ENCODE data around the gene SUPT3H.
A peak's percentile ranks its signal among the peaks of the same experiment; 100 is the strongest.
"Not testable (repeated sequence)": the region's sequence is repeated elsewhere in the genome, so short reads cannot be mapped to it uniquely, and the experiment has no call there.

The SUPT3H gene

DNA sequence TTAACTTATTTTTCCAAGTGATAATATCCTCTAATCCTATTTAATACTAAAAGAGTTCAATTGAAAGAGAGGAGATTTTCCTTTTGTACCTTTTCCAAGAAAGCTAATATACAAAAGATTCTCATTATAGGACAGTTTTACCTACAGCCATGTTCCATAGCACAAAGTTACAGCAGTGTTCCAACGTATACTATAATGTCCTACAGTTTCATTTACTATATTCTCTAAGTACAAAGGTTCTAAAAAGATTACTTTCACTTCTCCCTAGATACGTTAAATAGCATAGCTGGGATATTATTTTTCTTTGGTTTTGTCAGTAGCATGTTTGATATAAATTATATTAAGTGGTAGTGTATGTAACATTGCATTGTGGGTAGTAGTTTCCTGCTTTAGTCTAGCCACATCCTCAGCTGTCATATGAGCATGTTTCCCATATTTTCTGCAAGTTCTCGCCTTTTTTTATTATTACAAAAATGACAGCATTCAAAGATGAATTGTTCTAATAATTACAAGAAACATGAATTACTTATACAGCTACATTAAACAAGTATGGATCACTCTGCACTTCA, 54.0 kb downstream of the SUPT3H start:
- no peak for DNase-seq (ENCODE audit: low spot score)

DNA sequence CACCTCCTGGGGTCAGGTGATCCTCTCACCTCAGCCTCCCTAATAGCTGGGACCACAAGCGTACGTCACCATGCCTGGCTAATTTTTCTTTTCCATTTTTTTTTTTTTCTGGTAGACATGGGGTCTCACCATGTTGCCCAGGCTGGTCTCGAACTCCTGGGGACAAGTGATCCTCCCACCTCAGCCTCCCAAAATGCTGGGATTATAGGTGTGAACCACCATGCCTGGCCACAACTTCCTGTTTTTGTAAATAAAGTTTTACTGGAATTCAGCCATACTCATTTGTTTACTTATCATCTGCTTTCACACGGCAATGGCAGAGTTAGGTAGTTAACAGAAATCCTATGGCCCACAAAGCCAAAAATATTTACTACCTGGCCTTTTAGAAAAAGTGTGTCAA, 57.4 kb downstream of the SUPT3H start:
- DNase-seq (ENCODE audit: low spot score), result no peak

DNA sequence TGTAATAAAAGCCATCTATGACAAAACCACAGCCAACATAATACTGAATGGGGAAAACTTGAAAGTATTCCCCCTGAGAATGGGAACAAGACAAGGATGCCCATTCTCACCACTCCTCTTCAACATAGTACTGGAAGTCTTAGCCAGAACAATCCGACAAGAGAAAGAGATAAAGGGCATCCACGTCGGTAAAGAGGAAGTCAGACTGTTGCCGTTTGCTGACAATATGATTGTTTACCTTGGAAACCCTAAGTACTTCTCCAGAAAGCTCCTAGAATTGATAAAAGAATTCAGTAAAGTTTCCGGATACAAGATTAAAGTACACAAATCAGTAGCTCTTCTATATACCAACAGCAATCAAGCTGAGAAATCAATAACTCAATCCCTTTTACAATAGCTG, 63.6 kb downstream of the SUPT3H start:
- DNase-seq (ENCODE audit: low spot score), result no peak

DNA sequence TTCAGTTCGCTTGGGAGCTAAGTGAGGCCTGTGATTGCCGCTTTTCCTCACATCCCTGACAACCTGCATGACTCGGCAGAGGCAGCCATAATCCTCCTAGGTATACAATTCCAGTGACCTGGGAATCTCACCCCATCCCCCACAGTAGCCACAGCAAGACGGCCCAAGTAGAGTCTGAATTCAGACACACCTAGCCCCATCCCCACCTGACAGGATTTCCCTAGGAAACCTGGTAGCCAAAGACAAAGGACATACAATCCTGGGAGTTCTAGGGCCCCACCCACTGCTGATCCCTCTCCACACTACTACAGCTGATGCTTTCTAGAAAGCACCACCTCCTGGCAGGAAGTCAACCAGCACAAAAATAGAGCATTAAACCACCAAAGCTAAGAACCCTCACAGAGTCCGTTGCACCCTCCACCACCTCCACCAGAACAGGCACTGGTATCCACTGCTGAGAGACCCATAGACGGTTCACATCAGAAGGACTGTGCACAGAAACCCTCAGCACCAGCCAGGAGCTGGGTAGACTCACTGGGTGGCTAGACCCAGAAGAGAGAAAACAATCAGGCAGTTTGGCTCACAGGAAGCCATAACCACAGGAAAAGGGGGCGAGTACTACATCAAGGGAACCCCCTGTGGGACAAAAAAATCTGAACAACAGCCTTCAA, 67.5 kb downstream of the SUPT3H start:
- no peak for DNase-seq (ENCODE audit: low spot score)

DNA sequence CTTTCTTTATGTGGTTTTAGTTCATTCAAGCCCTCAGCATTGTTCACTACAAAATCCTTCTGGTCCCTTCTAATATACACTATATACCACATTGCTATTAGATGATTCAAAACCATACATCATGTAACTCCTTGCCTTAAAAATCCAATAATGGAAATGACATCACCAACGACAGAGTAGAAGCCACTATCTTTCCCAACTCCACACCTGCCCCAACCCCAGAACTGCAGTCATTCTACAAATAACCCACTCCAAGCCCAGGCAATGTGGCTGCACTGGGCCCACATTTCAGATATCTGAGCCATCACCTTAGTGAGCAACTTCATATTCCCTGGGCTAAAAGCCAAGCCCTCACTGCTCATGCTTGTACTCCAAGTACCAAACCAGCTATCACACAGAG, 72.2 kb downstream of the SUPT3H start:
- DNase-seq (ENCODE audit: low spot score), result no peak

DNA sequence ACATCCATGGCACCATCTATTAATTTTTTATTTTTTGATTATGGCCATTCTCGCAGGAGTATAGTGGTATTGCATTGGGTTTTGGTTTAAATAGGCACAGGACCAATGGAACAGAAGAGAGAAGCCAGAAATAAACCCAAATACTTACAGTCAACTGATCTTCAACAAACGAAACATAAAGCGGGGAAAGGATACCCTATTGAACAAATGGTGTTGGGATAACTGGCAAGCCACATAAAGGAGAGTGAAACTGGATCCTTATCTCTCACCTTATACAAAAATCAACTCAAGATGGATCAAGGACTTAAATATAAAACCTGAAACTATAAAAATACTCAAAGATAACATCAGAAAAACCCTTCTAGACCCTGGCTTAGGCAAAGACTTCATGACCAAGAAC, 74.9 kb downstream of the SUPT3H start:
- no peak for DNase-seq (ENCODE audit: low spot score)

DNA sequence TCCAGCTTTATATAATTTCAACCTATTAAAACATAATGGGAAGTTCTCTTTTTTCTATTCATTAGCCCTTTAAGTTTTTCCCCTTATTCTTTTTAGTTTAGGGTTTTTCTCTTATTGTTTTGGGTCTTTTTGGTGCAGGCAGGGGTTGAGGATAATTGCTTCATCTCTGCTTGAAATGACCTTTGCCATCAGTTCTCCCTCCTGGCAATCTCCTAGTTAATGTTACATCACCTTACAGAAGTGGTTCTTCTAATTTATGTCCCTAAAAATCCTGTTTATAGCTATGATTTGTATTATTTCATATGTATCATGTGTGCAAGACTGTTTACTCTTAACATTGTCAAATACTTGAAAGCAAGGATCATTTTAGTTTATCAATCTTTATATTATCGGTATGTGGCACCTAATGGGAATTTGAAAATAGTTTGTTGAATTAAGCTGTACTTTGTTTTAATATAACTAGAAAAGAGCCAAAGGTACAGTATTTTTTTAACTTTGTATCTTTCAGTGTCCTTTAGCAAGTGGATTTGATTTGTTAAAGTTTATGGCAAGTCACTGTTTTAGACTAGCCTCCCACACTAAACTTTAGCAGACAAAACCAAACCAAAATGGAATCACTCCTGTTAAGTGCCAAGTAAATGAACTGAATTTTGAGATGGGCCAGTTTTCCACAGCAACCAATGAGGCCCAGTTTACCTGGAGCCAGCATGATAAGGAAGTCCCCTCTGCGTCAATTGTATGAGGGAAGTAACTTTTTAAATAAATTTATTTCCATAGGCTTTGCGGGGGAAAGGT, 76.2 kb downstream of the SUPT3H start:
- no peak for DNase-seq (ENCODE audit: low spot score)

DNA sequence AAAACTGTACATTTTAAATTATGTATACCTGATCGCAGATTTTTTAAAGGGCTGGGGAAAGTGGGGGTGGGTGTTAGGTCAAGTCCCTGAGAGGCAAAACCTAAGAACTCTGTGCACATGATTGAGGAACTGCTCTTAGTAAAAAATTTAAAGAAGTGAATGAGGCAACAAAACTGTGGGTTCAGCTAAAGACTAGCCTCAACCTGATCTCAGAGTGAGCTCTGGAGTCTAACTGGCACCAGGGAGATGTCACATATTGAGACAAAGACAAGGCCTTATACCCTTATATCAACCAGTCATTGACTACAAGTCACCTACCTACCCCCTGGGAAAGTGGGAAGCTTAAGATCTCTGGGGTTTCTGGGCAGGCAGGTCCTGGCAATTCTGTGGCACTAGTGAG, 77.0 kb downstream of the SUPT3H start:
- no peak for DNase-seq (ENCODE audit: low spot score)

DNA sequence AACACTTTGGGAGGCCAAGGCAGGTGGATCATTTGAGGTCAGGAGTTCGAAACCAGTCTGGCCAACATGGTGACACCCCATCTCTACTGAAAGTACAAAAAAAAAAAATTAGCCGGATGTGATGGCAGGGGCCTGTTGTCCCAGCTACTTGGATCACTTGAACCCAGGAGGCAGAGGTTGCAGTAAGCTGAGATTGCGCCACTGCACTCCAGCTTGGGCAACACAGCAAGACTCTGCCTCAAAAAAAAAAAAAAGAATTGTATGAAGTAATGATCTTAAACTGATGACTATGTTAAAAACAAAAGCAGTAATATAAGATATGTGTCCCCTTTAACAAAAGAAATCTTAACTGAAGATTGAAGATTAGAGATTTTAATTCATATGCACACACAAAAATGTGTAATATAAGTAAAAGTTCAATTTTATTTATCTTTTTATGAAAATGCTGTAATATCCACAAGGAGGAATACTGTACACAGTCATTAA, 78.6 kb downstream of the SUPT3H start:
- DNase-seq (ENCODE audit: low spot score), result no peak

DNA sequence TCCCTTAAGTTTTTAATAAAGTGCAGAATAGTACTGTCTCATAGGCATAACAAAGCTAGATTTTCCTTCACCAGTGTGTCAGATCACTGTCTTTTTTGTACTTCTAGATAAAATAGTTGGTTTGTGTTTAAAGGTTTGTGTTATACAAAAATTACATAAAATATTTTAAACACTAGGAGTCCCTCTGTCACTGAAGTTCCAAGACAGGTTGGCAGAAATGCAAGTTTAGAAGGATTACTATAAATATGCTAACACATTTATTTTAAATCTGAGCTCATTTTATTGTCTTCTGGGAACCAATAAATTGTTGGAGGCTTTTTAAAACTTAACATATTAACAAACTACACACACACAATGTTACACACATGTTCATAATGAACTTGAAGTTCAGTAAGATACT, 80.4 kb downstream of the SUPT3H start:
- no peak for DNase-seq (ENCODE audit: low spot score)

DNA sequence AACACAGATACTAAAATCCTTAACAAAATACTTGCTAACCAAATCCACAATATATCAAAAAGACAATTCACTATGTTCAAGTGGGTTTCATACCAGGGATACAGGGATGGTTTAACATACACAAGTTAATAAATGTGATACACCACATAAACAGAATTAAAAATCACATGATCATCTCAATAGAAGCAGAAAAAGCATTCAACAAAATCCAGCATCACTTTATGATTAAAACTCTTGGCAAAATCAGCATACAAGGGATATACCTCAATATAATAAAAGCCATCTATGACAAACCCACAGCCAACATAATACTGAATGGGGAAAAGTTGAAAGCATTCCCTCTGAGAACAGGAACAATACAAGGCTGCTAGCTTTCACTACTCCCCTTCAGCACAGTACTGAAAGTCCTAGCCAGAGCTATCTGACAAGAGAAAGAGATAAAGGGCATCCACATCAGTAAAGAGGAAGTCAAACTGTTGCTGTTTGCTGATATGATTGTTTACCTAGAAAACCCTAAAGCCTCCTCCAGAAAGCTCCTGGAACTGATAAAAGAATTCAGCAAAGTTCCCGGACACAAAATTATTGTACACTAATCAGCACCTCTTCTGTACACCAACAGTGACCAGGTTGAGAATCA, 83.6 kb downstream of the SUPT3H start:
- DNase-seq (ENCODE audit: low spot score), result not testable (repeated sequence)

DNA sequence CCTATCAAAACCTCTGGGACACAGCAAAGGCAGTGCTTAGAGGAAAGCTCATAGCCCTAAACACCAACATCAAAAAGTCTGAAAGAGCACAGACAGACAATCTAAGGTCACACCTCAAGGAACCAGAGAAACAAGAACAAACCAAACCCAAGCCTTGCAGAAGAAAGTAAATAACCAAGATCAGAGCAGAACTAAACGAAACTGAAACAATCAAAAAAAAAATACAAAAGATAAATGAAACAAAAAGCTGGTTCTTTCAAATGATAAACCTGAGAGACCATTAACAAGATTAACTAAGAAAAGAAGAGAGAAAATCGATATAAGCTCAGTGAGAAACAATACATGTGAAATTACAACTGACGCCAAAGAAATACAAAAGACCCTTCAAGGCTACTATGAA, 84.4 kb downstream of the SUPT3H start:
- DNase-seq (ENCODE audit: low spot score), result no peak

DNA sequence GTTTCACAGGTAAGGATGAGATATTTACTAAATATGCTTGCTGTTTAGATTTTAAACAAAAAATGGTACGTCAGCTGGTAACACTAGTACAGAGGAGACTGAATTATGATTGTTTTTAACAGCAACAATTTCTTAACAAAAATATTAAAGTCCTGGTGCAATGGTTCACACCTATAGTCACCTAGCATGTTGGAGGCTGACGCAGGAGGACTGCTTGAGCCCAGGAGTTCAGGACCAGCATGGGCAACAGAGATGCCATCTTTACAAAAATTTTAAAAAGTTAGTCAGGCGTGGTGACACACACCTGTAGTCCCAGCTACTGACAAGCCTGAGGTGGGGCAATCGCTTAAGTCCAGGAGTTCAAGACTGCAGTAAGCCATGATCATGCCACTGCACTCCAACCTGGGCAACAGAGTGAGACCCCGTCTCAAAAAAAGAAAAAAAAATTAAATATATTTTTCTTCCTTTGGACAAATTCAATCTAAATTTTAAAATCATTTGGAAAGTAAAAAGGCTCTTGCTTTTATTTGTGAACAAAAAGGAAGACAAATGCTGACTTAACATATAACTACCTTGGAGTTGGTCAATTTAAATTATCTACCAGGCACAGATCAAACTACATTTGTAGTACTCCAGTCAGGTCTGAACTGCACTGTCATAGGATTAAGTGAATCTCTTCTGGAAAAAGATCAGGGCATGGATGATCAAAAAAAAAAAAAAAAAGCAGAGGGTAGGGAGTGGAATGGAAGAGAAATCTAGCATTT, 87.8 kb downstream of the SUPT3H start:
- no peak for DNase-seq (ENCODE audit: low spot score)

DNA sequence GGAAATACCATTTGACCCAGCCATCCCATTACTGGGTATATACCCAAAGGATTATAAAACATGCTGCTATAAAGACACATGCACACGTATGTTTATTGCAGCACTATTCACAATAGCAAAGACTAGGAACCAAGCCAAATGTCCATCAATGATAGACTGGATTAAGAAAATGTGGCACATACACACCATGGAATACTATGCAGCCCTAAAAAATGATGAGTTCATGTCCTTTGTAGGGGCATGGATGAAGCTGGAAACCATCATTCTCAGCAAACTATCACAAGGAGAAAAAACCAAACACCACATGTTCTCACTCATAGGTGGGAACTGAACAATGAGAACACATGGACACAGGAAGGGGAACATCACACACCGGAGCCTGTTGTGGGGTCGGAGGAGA, 91.0 kb downstream of the SUPT3H start:
- DNase-seq (ENCODE audit: low spot score), result not testable (repeated sequence)

DNA sequence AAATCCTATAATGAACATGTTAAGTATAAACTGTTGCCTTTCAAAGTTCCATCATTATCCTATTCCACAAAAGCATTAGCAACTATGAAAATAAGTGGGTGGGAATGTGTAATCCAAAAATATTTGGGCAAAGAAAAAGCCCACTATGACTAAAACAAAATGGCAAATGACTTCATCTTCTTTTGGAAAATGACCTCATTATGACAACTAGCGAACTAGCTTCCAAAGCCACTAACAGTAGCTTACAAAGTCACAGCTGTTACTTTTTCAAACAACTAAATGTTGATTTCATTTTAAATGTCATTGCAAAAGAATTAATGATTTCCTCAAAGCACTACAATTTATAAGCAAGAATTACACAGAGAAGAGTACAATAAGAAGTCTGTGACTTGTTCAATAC, 99.4 kb downstream of the SUPT3H start:
- DNase-seq (ENCODE audit: low spot score), result no peak

DNA sequence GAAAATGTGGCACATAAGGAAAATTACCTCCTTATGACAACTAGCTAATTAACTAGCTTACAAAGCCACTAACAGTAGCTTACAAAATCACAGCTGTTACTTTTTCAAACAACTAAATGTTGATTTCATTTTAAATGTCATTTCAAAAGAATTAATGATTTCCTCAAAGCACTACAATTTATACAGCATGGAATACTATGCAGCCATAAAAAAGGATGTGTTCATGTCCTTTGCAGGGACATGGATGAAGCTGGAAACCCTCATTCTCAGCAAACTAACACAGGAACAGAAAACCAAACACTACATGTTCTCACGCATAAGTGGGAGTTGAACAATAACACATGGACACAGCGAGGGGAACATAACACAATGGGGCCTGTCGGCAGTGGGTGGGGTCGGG, 100.0 kb downstream of the SUPT3H start:
- DNase-seq (ENCODE audit: low spot score), result not testable (repeated sequence)

DNA sequence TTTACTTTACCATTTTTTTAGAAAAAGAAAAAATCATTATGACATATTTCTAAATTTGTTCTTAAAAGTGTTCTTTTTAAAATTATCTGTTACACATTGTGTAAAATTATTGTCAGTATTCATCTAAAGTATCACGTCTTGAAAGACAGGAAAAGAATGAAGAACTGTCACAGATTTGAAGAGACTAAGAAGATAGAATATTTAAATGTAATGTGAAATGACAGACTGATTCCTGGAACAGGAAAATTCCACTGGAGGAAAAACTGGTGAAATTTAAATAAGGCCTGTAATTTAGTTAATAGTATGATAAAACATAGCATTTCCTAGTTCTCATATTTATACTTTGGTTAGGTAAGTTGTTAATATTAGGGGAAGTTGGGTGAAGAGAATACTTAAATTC, 102.4 kb downstream of the SUPT3H start:
- no peak for DNase-seq (ENCODE audit: low spot score)

DNA sequence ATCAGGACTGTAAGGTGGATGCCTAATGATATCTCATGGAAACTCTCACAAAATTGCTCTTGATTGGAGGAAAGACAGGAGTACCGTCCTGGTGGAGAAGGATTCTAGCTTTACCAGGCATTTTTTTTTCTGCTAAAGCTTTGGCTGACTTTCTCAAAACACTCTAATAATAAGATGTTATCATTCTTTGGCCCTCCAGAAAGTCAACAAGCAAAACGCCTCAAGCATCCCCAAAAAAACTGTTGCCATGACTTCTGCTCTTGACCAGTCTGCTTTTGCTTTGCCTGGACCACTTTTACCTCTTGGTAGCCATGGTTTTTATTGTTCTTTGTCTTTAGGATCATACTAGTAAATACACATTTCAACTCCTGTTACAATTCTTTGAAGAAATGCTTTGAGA, 105.1 kb downstream of the SUPT3H start:
- peak; percentile 8 for DNase-seq (ENCODE audit: low spot score)

DNA sequence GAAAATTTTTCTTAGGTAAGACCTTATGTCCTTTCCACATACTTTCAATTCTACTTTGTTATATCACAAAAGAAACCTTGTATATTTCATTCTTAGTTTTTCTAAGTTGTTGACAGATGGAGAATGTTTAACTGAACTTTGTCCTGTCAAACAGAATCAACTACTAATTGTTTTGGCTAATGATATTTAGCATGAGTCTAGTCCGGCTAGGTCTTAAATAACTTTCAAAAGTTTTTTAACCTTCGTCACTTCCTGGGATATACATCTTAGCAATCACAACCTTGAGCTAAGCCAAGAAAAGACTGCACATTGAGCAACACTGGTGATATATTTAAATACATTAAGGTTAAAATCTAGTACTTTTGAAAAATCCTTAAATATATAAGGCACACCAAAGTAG, 112.5 kb downstream of the SUPT3H start:
- no peak for DNase-seq (ENCODE audit: low spot score)

DNA sequence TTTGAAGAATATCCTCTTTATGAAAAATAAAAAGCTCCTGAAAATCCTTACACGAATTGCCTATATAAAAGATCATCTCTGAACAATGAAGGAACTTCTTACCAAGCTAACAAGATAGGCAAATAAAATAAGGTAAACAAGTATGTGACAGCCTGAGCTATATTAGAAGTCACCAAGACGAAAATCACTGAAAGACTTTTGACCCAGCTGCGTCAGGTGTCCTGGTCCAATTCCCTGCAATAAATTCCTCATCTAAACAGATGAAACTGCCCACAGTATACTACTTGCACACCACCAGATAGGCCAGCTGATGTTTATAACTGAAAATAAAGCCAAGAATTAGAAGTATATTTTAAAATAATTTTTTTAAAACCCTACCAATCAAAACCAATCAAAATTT, 117.0 kb downstream of the SUPT3H start:
- DNase-seq (ENCODE audit: low spot score), result no peak

DNA sequence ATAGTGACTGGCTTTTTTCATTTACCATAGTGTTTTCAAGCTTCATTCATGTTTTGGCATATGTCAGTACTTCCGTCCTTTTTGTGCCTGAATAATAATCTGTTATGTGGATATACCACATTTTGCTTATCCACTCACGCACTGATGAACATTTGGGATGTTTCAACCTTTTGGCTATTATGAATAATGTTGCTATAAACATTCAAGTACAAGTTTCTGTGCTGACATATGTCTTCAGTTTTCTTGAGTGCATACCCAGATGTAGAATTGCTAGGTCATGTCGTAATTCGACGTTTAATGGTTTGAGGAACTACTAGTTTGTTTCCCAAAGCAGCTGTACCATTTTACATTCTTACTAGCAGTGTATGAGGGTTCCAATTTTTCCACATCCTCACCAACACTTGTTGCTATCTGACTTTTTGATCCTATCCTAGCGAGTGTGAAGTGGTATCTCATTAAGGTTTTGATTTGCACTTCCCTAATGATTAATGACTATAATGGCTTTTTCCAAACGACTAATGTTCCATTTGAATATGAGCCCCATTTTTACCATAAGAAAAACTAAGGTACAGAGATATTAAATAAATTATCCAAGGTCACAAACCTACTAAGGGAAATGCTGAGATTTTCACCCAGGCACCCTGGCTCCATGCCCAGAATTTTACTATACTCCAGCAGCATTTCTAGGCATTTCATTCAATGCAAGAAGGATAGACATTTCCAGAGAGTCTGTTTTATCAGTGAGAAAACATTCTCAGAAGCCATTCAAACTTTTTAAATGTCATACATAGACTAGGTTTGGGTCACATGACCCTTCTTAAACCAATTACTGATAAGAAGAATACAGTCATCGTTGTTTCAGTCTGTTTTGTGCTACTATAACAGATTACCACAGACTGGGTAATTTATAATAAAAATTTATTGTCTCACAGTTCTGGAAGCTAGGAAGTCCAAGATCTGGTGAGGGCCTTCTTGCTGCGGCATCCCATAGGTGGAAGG, 120.7 kb downstream of the SUPT3H start:
- no peak for DNase-seq (ENCODE audit: low spot score)

Data from AG20443 (cell line).